ENCODE data around the gene B4GALT1. TPM values are rescaled to one million over a fixed set of nuclear protein-coding genes. Genes with fewer than 3 reads are reported as not detected.

Gene B4GALT1
- total RNA-seq, 3 donors from 2014 or later: 60.8 to 81.8 (median 66.2) TPM

- Histone ChIP-seq H3K4me1 (no peaks in the 10 kb centered on the region), H3K27ac (no peak overlapping the region), H3K4me3 (no peak overlapping the region), H3K27me3 (no peaks in the 10 kb centered on the region), H3K9me3 (no peaks in the 10 kb centered on the region), H3K36me3 (no peaks in the 10 kb centered on the region)
- TF ChIP-seq POLR2A (IDR thresholded peaks at IDR 0.05) (no peak), POLR2AphosphoS5 (IDR thresholded peaks at IDR 0.05) (no peak), CTCF (IDR thresholded peaks at IDR 0.05) (no peak)
- no peak for DNase-seq (ENCODE audit: low spot score in 2 of 2)
- intact Hi-C loops (cut with DNase I; ENCODE audit: low total_unique reads): no loop called here
These were observed 15.4 kb upstream of the B4GALT1 start for GRCh38 chr9:33182519-33182918.

GRCh38 chr9:33180526-33181184 lies 13.5 kb upstream of the B4GALT1 start:
- DNase-seq (ENCODE audit: low spot score in 2 of 2): no peak
- H3K4me3 ChIP-seq: no peak overlapping the region
- H3K9me3 ChIP-seq: no peaks in the 10 kb centered on the region
- intact Hi-C loops (cut with DNase I; ENCODE audit: low total_unique reads): no loop called here
- H3K27me3 ChIP-seq: no peaks in the 10 kb centered on the region
- no peak for TF ChIP-seq POLR2AphosphoS5 (IDR thresholded peaks at IDR 0.05)
- TF ChIP-seq POLR2A (IDR thresholded peaks at IDR 0.05): no peak
- TF ChIP-seq CTCF (IDR thresholded peaks at IDR 0.05): no peak
- H3K4me1 ChIP-seq: no peaks in the 10 kb centered on the region
- H3K36me3 ChIP-seq: no peaks in the 10 kb centered on the region
- H3K27ac ChIP-seq: no peak overlapping the region

DNA sequence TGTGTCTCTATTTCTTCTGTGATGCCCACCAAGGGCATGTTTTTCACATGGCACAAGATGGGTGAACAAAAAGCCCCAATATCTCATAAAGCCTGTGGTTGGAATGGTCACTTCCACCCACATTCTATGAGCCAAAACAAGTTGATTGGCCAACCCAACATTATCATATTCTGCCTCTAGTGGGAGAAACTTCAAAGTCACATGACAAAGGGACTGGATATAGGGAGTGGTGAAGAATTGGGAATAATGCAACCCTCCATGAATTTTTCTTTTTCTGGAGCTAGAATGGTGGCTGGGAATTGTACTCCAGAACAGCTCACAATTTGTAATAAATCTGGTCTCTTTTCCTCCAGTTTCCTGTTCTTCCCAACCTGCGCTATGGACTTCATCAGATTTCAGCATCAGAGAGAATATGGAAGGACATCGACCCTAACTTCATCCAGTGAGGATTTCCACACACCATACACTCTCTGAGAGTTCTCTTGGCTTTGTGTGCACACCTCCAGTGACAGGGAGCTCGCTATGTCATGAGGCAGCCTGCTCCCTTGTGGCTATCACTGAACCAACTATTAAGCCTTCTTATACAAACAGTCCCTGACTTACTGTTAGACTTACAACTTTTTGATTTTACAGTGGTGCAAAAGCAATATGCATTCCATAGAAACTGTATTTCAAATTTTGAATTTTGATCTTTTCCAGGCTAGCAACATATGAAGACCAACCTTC lies 12.0 kb upstream of the B4GALT1 start:
- intact Hi-C loops (cut with DNase I; ENCODE audit: low total_unique reads): no loop called here

DNA sequence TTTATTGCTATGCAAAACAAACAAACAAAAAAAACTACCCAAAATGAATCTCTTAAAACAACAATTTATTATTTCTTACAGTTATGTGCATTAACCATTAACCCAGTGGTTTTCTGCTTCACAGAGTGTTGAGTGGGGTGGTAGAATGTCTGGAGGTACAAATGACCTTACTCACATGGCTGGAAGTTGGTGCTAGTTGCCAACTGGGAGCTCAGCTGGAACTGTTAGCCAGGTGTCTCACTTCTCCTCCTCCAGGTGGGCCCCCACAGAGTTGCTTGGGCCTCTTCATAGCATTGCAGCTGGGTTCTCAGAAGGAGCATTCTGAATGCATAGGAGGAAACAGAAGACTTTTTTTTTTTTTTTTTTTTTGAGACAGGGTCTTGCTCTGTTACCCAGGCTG lies 10.5 kb upstream of the B4GALT1 start:
- Histone ChIP-seq H3K4me3 (no peak overlapping the region), H3K36me3 (no peaks in the 10 kb centered on the region), H3K27ac (no peak overlapping the region), H3K4me1 (no peaks in the 10 kb centered on the region), H3K9me3 (no peaks in the 10 kb centered on the region), H3K27me3 (no peaks in the 10 kb centered on the region)
- DNase-seq (ENCODE audit: low spot score in 2 of 2): no peak
- intact Hi-C loops (cut with DNase I; ENCODE audit: low total_unique reads): no loop called here
- no peak for TF ChIP-seq POLR2AphosphoS5 (IDR thresholded peaks at IDR 0.05)
- no peak for TF ChIP-seq CTCF (IDR thresholded peaks at IDR 0.05)
- no peak for TF ChIP-seq POLR2A (IDR thresholded peaks at IDR 0.05)

More for the DNA sequence above, 12.0 kb upstream of the B4GALT1 start:
- no peaks in the 10 kb centered on the region for H3K27me3 ChIP-seq
- no peak for DNase-seq (ENCODE audit: low spot score in 2 of 2)
- no peaks in the 10 kb centered on the region for H3K36me3 ChIP-seq
- TF ChIP-seq CTCF (IDR thresholded peaks at IDR 0.05) (no peak), POLR2AphosphoS5 (IDR thresholded peaks at IDR 0.05) (no peak), POLR2A (IDR thresholded peaks at IDR 0.05) (no peak)
- H3K4me3 ChIP-seq: no peak overlapping the region
- no peaks in the 10 kb centered on the region for H3K4me1 ChIP-seq
- H3K9me3 ChIP-seq: no peaks in the 10 kb centered on the region
- H3K27ac ChIP-seq: no peak overlapping the region

- Histone ChIP-seq H3K27me3 (no peaks in the 10 kb centered on the region), H3K9me3 (no peaks in the 10 kb centered on the region), H3K27ac (no peak overlapping the region), H3K36me3 (no peaks in the 10 kb centered on the region), H3K4me1 (no peaks in the 10 kb centered on the region), H3K4me3 (no peak overlapping the region)
- no peak for DNase-seq (ENCODE audit: low spot score in 2 of 2)
- TF ChIP-seq POLR2A (IDR thresholded peaks at IDR 0.05): no peak
- TF ChIP-seq POLR2AphosphoS5 (IDR thresholded peaks at IDR 0.05): no peak
- no peak for TF ChIP-seq CTCF (IDR thresholded peaks at IDR 0.05)
- intact Hi-C loops (cut with DNase I; ENCODE audit: low total_unique reads): no loop called here
These were observed 9.9 kb upstream of the B4GALT1 start for GRCh38 chr9:33177086-33177485.

All from breast epithelium (tissue), 4 donors.